HG03025 (cell line): ENCODE data around the gene OR10D3.
"Not testable (repeated sequence)": the region's sequence is repeated elsewhere in the genome, so short reads cannot be mapped to it uniquely, and the experiment has no call there.

Experiments
- ATAC-seq: cut with Tn5 transposase; IDR thresholded peaks from one replicate; pipeline ENCODE4 v1.9.1; 2021; ENCODE audit warnings: mild to moderate bottlenecking, moderate library complexity; ENCODE audit not compliant: unreplicated experiment, low FRiP score

Gene OR10D3

DNA sequence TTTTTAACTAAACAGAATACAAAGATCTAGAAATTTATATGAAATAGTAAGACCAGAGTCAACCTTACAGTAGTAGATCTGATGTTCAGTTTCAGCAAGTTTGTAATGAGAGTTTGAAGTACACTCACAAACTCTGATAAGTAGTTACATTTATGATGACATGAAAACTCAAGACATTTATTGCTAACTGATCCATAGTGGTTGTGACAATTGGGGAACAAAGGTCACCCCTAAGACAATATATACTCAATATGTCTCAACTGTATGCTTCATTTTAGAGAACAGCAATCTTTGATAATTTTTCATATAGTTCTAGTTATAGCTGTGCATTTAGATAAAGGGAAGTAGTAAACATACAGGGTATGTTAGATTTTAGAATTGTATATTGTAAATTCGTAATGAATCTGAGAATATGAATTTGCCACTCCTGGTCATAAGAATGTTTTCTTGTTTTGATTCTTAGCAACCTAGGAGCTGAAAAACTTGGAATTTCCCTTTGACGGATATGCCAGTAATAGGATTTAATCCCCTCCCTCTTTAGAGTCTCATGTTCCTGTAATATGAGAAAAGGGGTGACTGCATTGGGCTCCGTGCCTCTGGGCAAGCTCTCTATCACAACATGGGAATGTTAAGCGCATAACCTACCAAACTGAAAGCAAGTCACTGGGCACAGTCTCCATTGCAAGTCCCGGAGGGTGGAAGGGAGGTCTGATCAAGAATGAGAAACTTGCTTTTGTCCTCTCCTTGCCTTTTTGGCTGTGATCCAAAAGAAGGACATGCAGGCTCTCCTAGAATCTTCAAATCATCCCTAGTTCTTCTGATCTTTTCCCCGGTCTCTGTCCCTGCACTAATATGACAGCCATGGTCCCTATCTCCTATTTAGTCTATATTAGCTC, 11.4 kb downstream of the OR10D3 start:
- ATAC-seq: no peak

DNA sequence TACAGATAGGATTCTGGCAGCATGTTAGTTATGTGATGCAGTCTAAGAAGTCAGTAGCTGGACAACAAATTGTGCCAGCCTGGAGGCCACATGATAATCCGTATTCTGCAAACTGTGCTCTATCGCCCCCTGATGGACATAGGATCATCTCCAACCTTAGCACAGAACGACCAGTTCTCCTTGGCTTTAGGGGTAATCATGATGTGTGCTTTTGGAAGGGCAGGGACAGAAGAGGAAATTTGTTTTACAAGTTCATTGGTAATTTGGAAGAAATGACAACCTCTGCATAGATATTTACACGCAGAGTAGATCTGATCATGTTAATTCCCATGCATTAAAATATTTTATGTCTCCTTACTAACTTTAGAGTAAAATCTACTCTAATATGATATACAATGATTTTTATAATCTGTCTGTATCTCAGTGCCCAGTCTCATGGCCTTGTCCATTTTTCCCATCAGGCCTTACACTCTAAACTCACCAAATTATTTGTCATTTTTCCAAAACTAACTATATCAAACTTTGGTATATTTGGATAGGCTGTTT, 12.1 kb downstream of the OR10D3 start:
- peak; percentile 75 for ATAC-seq

DNA sequence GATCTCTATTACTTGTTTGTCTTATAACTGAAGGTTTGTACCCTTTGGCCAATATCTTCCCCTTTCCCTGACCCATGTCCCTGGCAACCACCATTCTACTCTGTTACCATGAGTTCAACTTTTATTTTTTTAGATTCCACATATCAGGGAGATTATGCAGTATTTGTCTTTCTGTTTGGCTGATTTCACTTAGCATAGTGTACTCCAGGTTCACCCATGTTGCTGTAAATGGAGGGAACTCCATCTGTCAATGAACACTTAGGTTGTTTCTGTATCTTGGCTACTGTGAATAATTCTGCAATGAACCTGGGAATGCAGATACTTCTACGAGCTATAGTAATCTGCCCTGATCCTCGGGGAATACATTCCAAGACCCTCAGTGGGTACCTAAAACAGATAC, 14.9 kb downstream of the OR10D3 start:
- ATAC-seq: no peak

DNA sequence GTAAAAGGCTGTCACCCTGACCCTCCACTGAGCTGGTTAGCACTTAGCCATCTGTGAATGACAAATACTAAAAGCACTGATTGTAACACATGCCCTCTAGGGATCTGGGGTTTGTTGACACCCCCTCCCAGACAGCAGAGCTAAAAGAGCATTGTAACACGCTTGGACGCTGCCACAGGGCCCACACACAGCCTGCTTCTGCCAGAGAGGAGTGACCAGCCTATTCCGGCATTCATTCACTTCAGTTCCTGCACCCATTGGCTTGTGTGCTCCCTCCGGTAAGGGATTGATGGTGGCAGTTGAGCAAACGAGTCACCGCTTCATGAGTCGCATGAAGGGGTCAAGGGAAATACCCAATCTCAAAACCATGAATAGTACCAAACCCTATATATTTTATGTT, 15.8 kb downstream of the OR10D3 start:
- ATAC-seq: no peak

DNA sequence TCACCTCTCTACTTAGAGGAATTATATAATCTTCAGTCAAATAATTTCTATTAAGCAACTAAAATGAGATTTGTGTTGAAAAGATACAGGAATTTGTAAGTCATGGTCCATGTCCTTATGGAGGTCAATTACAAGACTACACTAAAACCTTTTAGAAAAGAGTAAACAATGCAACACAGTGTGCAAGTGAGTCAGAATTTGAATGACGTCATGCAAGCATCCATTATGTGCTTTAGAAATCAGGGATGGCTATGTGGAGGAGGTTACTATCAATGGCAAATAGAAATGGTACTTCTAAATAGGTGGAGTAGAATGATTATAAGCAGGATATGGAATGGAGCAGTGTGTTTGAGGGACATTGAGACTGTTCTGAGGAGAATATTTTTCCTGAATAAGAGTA, 16.6 kb downstream of the OR10D3 start:
- no peak for ATAC-seq

DNA sequence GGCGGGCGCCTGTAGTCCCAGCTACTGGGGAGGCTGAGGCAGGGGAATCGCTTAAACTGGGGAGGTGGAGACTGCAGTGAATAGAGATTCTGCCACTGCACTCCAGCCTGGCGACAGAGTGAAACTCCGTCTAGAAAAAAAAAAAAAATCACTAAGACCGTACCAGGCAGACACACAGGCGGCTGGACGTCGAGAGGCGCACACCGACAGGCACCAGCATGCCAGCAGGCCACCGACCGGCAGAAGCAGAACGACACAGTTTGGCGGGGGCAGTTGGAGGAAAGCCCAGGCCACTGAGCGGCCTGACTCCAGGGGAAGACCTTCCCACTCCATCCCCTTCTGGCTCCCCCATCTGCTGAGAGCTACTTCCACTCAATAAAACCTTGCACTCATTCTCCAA, 17.5 kb downstream of the OR10D3 start:
- no peak for ATAC-seq

DNA sequence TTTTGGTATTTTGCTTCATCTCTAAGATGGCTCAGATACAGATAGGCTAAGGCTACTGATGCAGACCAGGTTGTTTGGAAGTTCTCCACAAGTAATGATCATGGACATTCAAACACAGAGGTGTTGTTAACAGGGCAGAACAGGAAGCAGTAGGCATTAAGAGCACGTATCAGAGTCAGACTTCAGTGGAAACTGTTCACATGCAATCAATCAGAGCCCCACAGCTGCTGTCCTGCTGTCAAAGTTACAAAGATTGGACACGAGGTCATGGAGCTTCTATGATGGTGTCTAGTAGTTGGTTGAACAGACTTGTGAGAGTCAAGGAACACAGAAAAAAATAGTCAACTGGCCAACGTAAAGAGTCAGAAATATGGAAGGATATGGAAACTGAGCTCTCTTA, 19.8 kb downstream of the OR10D3 start:
- ATAC-seq: no peak

DNA sequence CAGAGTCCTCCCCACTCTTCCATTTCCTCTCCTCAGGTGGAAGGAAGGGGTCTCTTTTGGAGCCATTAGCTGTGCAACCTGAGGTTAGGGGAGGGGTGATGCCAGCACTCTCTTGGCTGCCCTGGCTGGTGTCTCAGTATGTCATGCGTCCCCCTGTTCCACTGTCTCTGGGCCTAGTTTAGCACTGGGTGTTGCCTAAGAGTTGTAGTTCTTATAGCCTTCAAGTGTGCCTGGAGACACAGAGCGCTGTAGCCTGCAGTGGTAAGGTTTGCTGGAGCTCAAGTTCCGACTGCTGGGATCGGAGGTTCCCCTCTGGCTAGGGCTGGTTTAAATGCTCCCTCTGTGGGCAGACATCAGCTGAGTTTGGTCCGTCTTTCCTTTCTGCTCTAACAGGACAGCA, 20.9 kb downstream of the OR10D3 start:
- ATAC-seq: no peak

DNA sequence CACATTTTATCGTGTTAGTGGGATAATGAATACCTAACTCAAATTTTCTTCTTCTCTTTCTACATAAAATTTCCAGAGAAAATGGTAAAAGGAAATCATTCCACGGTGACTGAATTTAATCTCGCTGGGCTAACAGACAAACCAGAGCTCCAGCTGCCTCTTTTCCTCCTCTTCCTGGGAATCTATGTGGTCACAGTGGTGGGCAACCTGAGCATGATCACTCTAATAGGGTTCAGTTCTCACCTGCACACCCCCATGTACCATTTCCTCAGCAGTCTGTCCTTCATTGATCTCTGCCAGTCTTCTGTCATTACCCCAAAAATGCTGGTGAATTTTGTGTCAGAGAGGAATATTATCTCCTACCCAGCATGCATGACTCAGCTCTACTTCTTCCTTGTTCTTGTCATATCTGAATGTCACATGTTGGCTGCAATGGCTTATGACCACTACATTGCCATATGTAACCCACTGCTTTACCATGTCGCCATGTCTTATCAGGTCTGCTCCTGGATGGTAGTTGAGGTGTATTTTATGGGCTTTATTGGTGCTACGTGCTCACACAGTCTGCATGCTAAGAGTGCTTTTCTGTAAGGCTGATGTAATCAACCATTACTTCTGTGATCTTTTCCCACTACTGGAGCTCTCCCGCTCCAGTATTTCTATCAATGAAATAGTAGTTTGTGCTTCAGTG, 24.1 kb downstream of the OR10D3 start:
- ATAC-seq: no peak

DNA sequence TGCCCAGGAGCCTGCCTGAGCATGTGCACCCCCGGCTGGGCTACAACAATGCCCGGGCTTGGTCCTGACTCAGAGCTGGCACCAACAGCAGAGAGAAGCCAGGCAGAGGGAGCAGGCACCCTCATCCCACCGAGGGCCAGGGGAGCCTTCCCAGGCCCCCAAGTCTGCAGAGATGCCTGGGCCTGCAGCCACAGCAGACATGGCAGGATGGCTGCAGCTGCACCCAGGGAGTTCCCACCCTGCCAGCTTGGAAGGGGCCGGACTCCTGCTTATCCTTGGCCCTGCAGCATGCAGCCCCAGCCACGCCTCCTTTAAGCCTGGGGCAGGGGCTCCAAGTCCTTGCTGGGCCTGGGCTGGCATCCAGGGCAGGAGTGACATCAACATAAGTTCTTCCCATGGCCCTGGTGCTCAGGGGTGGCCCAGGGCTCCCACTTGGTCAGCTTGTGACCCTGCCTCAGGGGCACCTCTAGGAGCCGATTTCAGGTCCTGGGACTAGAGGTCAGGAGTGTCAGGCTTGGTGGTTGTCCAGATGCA, 26.7 kb downstream of the OR10D3 start:
- no peak for ATAC-seq

DNA sequence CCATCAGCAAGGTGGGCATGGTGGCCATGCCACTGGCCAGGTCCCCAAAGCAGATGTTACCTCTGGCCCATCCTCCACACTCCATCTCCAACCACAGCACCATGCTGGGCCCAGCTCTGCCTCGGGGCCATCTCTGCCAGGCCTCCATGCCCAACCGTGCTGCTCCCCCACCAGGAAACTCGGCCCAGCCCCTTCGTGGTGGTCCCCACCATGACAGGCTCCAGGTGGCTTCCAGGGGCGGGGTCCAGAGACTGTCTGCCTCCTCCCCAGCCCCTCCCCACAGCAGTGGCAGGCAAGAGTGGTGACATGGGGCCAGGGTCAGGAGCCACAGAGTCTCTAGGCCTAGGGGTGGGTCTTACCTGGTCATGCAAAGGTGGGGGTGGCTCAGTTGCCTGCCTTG, 27.3 kb downstream of the OR10D3 start:
- ATAC-seq: no peak

DNA sequence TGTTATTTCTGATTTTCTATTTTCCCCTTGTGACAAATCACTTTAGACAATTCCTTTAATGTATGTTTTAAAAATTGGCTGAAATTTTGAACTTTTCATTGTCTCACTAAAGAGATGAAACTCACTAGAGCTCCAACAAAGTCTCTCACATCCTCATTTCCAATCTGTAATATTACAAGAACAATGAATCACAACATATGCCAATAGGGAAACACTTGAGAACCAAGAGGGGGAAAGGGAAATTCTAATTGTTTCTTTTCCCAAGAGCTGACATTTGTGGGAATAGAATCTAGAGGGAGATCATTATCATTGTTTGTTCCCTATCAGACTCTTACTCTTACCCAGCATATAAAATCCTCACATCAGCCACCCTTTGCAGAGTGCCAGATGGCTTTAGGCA, 28.2 kb downstream of the OR10D3 start:
- ATAC-seq: no peak

DNA sequence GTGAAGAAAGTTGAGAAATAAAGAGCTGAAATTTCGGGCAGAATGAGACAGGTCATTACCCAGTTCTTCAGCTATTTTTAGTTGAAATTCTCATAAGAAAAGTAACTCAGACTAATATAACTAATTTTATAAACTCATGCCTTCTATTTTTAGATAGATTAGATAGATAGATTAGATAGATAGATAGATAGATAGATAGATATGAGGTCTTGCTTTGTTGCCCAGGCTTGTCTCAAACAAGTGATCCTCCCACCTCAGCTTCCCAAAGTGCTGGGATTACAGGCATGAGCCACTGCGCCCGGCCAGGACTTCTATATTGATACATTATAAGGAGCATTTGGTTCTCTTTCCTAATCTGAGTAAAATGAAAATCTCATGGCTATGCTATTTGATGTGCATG, 30.9 kb downstream of the OR10D3 start:
- no peak for ATAC-seq

DNA sequence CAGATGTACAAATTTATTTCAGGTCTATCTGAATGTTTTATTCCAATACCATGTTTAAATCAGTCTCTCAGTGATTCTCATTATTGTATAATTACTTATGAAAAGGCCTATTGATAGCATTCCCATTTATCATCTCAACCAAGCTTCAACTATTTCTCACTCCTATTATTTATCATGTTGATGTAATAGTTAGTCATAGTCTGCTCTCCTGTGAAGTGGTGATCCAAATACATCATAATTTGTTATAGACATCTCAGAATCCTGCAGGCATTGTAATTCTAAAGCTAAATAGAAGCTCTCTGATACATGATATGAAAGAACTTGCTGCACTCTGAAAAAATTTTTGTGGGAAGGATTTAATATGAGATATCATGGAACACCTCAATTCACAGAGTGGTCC, 36.0 kb downstream of the OR10D3 start:
- no peak for ATAC-seq

DNA sequence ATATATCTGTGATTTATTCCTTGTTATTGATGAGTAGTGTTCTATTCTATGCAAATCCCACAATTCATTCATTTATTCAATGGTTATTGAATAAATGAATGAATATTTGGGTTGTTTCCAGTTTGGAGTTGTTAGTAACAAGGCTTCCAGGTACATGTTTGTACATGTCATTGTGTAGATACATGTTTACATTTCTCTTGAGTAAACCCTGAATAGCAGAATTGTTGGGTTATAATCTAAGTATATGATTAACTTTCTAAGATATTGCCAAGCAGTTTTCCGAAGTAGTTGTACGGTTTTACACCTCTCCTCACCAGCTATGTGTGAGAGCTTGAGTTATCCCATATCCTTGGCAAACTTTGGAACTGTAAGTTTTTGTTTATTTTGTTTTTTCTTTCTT, 39.3 kb downstream of the OR10D3 start:
- no peak for ATAC-seq

DNA sequence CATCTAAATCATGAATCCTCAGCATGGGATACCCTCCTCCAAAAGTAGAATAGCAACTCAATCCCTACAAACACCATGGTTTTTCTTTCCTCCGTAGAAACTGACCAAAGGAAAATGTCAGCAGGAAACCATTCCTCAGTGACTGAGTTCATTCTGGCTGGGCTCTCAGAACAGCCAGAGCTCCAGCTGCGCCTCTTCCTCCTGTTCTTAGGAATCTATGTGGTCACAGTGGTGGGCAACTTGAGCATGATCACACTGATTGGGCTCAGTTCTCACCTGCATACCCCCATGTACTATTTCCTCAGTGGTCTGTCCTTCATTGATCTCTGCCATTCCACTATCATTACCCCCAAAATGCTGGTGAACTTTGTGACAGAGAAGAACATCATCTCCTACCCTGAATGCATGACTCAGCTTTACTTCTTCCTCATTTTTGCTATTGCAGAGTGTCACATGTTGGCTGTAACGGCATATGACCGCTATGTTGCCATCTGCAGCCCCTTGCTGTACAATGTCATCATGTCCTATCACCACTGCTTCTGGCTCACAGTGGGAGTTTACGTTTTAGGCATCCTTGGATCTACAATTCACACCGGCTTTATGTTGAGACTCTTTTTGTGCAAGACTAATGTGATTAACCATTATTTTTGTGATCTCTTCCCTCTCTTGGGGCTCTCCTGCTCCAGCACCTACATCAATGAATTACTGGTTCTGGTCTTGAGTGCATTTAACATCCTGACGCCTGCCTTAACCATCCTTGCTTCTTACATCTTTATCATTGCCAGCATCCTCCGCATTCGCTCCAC, 41.7 kb downstream of the OR10D3 start:
- not testable (repeated sequence) for ATAC-seq

DNA sequence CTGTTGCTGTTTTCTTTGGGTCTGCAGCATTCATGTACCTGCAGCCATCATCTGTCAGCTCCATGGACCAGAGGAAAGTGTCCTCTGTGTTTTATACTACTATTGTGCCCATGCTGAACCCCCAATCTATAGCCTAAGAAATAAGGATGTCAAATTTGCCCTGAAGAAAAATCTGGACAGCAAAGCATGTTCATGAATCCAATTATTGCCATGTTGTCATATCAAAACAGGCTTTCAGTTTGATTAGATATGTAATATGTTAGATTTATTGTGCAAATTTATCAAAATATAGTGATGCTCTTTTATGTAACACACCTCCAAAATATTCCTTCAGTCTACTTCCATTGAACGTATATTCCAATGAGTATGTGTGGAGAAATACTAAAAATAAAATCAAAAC, 42.3 kb downstream of the OR10D3 start:
- no peak for ATAC-seq

DNA sequence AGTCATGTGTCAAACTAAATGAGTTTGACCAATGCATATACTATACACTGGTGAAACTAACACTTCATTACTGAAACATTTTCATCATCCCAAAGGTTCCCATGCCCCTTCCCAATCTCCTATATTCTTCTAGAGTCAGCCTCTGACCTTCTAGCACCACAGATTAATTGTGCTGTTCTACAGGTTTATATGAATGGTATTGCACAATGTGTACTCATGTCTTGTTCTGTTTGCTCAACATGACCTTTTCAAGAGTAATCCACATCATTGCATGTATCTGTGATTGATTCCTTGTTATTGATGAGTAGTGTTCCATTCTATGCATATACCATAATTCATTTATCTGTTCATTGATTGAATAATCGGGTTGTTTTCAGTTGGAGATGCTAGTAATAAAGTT, 50.2 kb downstream of the OR10D3 start:
- no peak for ATAC-seq
